Epithelial cell of esophagus (primary cell): Measurements from ENCODE around the gene FAF1.

Source experiments
- DNase-seq: peaks from one replicate; pipeline ENCODE4 v3.0.0; 2010; ENCODE audit warnings: low read depth
- H3K4me3 ChIP-seq: 2 replicates; pipeline ENCODE4 v1.5.1; 2011; ENCODE audit warnings: mild to moderate bottlenecking, low read length, control low read depth
- TF ChIP-seq, protein P1 (sequence below): IDR thresholded peaks from 2 replicates; pipeline ENCODE4 v1.5.1; 2011; ENCODE audit warnings: low read depth, mild to moderate bottlenecking, low read length, control low read depth, inconsistent platforms; ENCODE audit not compliant: insufficient read depth; ENCODE audit errors: missing control alignments

The FAF1 gene

DNA sequence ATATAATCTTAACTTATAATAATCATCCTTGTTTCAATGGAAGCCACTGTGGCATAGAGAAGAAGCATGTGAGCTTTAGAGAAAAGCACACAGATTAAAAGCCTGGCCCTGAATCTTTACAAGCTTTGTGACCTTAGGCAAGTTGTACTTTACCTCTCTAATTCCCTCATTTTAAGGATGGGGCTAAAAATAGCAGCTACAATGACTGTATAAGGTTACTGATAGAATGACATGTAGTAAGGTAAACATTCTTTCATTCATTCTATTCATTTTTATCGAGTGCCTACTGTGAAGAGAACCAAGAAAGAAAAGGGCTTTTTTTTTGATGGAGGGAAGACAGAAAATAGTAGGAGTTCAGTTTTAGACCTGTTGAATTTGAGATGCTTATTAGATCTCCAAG, 35.6 kb upstream of the FAF1 start:
- TF ChIP-seq, protein P1, sequence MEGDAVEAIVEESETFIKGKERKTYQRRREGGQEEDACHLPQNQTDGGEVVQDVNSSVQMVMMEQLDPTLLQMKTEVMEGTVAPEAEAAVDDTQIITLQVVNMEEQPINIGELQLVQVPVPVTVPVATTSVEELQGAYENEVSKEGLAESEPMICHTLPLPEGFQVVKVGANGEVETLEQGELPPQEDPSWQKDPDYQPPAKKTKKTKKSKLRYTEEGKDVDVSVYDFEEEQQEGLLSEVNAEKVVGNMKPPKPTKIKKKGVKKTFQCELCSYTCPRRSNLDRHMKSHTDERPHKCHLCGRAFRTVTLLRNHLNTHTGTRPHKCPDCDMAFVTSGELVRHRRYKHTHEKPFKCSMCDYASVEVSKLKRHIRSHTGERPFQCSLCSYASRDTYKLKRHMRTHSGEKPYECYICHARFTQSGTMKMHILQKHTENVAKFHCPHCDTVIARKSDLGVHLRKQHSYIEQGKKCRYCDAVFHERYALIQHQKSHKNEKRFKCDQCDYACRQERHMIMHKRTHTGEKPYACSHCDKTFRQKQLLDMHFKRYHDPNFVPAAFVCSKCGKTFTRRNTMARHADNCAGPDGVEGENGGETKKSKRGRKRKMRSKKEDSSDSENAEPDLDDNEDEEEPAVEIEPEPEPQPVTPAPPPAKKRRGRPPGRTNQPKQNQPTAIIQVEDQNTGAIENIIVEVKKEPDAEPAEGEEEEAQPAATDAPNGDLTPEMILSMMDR = no peak
- no peak for DNase-seq
- no peak overlapping the region for H3K4me3 ChIP-seq

- DNase-seq = no peak
- no peak overlapping the region for H3K4me3 ChIP-seq
- TF ChIP-seq, protein P1 = no peak
Observed at GRCh38 chr1:50994997-50995396, 34.9 kb upstream of the FAF1 start.

DNA sequence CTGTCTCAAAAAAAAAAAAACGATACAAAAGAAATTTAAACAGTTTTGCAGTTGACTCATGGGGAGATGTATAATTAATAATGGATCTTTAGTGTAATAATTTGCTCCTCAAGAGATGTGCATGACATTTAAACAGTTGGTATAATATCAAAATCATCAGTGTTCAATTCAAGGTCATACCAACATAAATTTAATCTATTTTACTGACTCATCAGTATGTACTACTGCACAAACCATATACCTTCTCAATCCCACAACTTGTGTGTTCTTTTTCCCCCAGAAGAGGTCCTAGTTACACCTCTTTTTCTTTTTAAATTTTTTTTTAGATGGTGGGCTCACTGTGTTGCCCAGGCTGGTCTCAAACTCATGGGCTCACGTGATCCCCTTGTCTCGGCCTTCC, 33.6 kb upstream of the FAF1 start:
- no peak for DNase-seq
- H3K4me3 ChIP-seq = no peak overlapping the region
- TF ChIP-seq, protein P1 = no peak

DNA sequence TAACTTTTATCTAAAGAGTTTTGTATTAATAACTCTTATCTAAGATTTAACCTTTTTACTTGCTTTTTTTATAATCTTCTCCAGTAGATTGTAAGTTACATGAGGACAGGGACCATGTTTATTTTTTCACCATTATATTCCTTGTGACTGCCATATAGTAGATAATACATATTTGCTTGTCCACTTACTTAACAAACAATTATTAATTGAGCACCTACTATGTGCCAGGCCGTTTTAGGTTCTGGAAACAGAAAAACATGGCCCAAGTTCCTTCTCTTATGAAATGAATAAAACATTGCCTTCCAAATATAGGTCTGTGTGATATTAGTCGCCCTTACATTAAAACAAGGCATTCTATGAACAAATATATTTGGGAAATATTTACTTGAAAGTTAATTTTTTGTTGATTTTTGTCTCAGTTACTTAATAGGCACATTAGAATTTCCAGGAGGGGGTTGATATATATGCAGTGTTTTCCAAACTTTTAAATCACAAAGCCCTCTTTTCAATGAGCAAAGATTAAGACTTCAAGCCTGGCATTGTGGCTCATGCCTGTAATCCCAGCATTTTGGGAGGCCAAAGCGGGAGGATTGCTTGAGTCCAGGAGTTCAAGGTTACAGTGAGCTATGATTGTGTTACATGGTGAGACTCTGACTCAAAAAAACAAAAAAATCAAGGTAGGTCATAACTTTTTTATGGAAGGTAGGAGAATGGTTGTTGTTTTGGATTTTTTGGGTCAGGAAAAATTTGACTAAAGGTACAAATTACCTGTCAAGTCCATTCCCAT, 32.7 kb upstream of the FAF1 start:
- TF ChIP-seq, protein P1 = no peak
- no peak overlapping the region for H3K4me3 ChIP-seq
- no peak for DNase-seq

DNA sequence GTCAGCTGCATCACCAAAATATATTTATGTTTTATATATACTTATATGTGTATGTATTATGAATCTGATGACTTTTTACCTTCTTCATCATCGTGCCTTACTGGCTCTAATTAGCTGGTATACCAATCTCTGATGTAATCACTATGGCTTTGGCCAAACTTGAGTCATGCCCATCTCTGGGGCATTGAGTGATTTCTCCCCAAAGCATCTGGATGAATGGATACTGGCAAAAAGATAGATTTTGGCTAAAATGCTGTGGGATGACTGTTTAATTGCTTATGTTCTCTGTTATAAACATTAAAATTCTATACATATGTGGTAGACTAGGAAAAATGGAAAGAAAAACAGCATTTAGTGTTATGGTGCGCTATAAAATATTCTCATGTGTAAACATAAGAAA, 29.6 kb upstream of the FAF1 start:
- no peak for DNase-seq

DNA sequence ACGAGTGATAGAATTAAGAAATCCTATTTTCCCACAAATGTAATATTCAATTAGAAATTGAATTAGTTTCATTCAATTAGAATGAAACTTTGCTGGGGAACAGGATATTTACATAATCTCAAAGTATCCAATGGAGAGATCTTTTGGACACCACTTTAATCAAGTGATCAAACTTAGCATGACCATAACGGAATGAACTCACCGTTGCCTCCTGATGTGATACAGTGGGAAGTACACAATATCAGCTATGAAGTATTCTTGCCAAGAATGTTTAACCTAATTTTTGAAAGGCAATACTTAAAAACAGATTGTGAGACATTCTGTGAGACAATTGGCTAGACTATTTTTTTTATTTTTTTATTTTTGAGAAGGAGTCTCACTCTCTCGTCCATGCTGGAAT, 26.6 kb upstream of the FAF1 start:
- H3K4me3 ChIP-seq = no peak overlapping the region
- no peak for DNase-seq
- TF ChIP-seq, protein P1 = no peak

More for the DNA sequence above, 29.6 kb upstream of the FAF1 start:
- TF ChIP-seq, protein P1 = no peak
- no peak overlapping the region for H3K4me3 ChIP-seq

- TF ChIP-seq, protein P1 = no peak
- no peak overlapping the region for H3K4me3 ChIP-seq
- no peak for DNase-seq
Observed at GRCh38 chr1:50985094-50985493, 25.0 kb upstream of the FAF1 start.
